Panc1 (cell line): ENCODE measurements around the gene DPYSL5. TPM values are rescaled to one million over a fixed set of nuclear protein-coding genes. Genes with fewer than 3 reads are reported as not detected.

Source experiments
- ATAC-seq: fragments of 200-7000 bp; cut with Tn5 transposase; 2 replicates; pipeline ENCODE4 v1.9.1; 2020; ENCODE audit warnings: mild to moderate bottlenecking, moderate library complexity
- BruUV-seq: library from RNA; stranded (reverse); fragments of 400-500 nt; replicated peaks from 2 replicates; lab custom pipeline; 2021; lab: Mats Ljungman, UMichigan
- CTCF ChIA-PET: fragments of 300-600 bp; sonication (Branson Sonifier 250); formaldehyde crosslinking; loops from one replicate; lab custom pipeline; 2022; ENCODE audit warnings: antibody characterized with exemption; lab: Charles Lee
- POLR2A ChIA-PET: fragments of 300-600 bp; sonication (Branson Sonifier 250); formaldehyde crosslinking; loops from one replicate; lab custom pipeline; 2022; ENCODE audit warnings: antibody characterized with exemption; lab: Charles Lee
- DNase-seq: peaks from one replicate; pipeline ENCODE4 v3.0.0-alpha.2; 2010; ENCODE audit warnings: low read depth, low spot score
- H3K27ac ChIP-seq: 2 replicates; pipeline ENCODE4 v1.5.1; 2011; ENCODE audit warnings: mild to moderate bottlenecking, low read length, inconsistent platforms
- H3K27me3 ChIP-seq: fragments of 200-500 bp; sonication (Bioruptor generic); 2 replicates; pipeline ENCODE4 v1.6.0; 2014; ENCODE audit warnings: low read length, inconsistent platforms; ENCODE audit not compliant: control insufficient read depth, insufficient read depth
- H3K36me3 ChIP-seq: fragments of 200-500 bp; sonication (Bioruptor generic); 2 replicates; pipeline ENCODE4 v1.5.1; 2014; ENCODE audit warnings: inconsistent platforms, mild to moderate bottlenecking, low read length, moderate library complexity; ENCODE audit not compliant: control insufficient read depth, insufficient read depth
- H3K4me1 ChIP-seq: 2 replicates; pipeline ENCODE4 v1.5.1; 2011; ENCODE audit warnings: inconsistent platforms, mild to moderate bottlenecking, low read length, moderate library complexity; ENCODE audit not compliant: control insufficient read depth, insufficient read depth
- H3K4me3 ChIP-seq, 2 experiments: 2 replicates each; pipeline ENCODE4 v1.5.1; 2011 to 2012; ENCODE audit warnings: low read depth in 2 of 2, low read length in 2 of 2, mild to moderate bottlenecking in 2 of 2, inconsistent platforms in 1 of 2, moderate library complexity in 1 of 2
- H3K9me3 ChIP-seq: fragments of 200-500 bp; sonication (Bioruptor generic); 2 replicates; pipeline ENCODE4 v1.5.1; 2014; ENCODE audit warnings: low read depth, mild to moderate bottlenecking, inconsistent platforms, low read length, moderate library complexity; ENCODE audit not compliant: control insufficient read depth, insufficient read depth
- POLR2AphosphoS5 ChIP-seq: IDR thresholded peaks from 2 replicates; pipeline ENCODE4 v1.6.1; 2012; ENCODE audit warnings: mild to moderate bottlenecking, low read depth, low read length, moderate library complexity
- SIN3A ChIP-seq: IDR thresholded peaks from 2 replicates; pipeline ENCODE4 v1.6.1; 2012; ENCODE audit warnings: low read depth, mild to moderate bottlenecking, low read length, moderate library complexity, borderline replicate concordance; ENCODE audit not compliant: insufficient read depth
- TCF7L2 ChIP-seq: IDR thresholded peaks from 2 replicates; pipeline ENCODE4 v1.6.1; 2011; ENCODE audit warnings: mild to moderate bottlenecking, low read depth, low read length, inconsistent platforms
- in situ Hi-C: cut with HindIII; loops from 2 replicates; pipeline ENCODE4 v1.10.0; 2016; ENCODE audit warnings: low sequenced_read_pairs, low pct_unique_long_range_greater_than_20kb
- intact Hi-C: fragments of 100-400 bp; cut with micrococcal nuclease; formaldehyde crosslinking; loops from one replicate; pipeline ENCODE4 v1.10.0; 2022; ENCODE audit not compliant: unreplicated experiment
- total RNA-seq: library from RNA; stranded (reverse); gene quantifications from one replicate; pipeline ENCODE4 v1.2.1, GENCODE V29; 2021; ENCODE audit not compliant: unreplicated experiment
- TF ChIP-seq, protein P1 (sequence below), 2 experiments: IDR thresholded peaks; 2 replicates each; pipeline ENCODE4 v1.6.1; 2011 to 2012; ENCODE audit warnings: low read depth in 2 of 2, control low read depth in 1 of 2, low read length in 1 of 2, mild to moderate bottlenecking in 1 of 2, moderate library complexity in 1 of 2; ENCODE audit not compliant: insufficient read depth in 1 of 2
- TF ChIP-seq, protein P2 (sequence below): fragments of 450-650 bp; IDR thresholded peaks from 2 replicates; pipeline ENCODE4 v1.5.1; 2017; ENCODE audit warnings: mild to moderate bottlenecking

Gene DPYSL5
- total RNA-seq, 1 experiment from 2014 or later = 0.31 TPM

DNA sequence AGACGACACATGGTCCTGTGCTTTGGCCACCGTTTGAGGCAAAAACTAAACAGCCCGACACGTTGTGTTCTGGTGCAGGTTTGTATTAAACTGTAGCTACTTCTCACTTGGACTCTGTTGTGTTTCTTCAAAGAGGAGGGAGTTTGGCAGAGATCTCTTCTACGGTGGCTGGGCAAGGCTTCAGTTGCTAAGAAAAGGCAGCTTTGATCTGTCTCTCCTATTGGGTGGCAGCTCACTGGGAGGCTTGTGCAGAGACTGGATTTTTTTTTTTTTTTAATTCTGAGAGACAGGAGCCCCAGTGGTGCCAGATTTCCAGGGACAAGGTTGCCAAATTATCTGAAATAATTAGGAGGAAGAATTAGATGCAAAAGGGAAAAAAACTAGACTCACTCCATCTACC lies 102.3 kb downstream of the DPYSL5 start:
- Histone ChIP-seq H3K36me3 (no peaks in the 10 kb centered on the region), H3K27me3 (peaks cover 12% of the 10 kb centered on the region; the same call in 1 of the 2 replicates), H3K4me3 (no peak overlapping the region), H3K9me3 (no peaks in the 10 kb centered on the region), H3K27ac (no peak overlapping the region), H3K4me1 (no peaks in the 10 kb centered on the region)
- DNase-seq = no peak
- no TSS peak for BruUV-seq
- ChIA-PET CTCF (interaction anchor here (0.6 kb wide), 1 partner anchor 11 kb away, joined by 4 read pairs; no protein-coding TSS in a partner anchor), POLR2A (no interaction called here)
- ATAC-seq = no peak
- intact Hi-C loops (no loop called here), in situ Hi-C loops (no loop called here)
- TF ChIP-seq POLR2AphosphoS5 (no peak), TCF7L2 (no peak), SIN3A (no peak)
- TF ChIP-seq, protein P1, sequence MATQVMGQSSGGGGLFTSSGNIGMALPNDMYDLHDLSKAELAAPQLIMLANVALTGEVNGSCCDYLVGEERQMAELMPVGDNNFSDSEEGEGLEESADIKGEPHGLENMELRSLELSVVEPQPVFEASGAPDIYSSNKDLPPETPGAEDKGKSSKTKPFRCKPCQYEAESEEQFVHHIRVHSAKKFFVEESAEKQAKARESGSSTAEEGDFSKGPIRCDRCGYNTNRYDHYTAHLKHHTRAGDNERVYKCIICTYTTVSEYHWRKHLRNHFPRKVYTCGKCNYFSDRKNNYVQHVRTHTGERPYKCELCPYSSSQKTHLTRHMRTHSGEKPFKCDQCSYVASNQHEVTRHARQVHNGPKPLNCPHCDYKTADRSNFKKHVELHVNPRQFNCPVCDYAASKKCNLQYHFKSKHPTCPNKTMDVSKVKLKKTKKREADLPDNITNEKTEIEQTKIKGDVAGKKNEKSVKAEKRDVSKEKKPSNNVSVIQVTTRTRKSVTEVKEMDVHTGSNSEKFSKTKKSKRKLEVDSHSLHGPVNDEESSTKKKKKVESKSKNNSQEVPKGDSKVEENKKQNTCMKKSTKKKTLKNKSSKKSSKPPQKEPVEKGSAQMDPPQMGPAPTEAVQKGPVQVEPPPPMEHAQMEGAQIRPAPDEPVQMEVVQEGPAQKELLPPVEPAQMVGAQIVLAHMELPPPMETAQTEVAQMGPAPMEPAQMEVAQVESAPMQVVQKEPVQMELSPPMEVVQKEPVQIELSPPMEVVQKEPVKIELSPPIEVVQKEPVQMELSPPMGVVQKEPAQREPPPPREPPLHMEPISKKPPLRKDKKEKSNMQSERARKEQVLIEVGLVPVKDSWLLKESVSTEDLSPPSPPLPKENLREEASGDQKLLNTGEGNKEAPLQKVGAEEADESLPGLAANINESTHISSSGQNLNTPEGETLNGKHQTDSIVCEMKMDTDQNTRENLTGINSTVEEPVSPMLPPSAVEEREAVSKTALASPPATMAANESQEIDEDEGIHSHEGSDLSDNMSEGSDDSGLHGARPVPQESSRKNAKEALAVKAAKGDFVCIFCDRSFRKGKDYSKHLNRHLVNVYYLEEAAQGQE (IDR thresholded peaks at IDR 0.05; ENCODE audit: insufficient read depth in 1 of 2, low read depth in 2 of 2, low read length in 1 of 2) = no peak
- TF ChIP-seq, protein P2, sequence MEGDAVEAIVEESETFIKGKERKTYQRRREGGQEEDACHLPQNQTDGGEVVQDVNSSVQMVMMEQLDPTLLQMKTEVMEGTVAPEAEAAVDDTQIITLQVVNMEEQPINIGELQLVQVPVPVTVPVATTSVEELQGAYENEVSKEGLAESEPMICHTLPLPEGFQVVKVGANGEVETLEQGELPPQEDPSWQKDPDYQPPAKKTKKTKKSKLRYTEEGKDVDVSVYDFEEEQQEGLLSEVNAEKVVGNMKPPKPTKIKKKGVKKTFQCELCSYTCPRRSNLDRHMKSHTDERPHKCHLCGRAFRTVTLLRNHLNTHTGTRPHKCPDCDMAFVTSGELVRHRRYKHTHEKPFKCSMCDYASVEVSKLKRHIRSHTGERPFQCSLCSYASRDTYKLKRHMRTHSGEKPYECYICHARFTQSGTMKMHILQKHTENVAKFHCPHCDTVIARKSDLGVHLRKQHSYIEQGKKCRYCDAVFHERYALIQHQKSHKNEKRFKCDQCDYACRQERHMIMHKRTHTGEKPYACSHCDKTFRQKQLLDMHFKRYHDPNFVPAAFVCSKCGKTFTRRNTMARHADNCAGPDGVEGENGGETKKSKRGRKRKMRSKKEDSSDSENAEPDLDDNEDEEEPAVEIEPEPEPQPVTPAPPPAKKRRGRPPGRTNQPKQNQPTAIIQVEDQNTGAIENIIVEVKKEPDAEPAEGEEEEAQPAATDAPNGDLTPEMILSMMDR = no peak

DNA sequence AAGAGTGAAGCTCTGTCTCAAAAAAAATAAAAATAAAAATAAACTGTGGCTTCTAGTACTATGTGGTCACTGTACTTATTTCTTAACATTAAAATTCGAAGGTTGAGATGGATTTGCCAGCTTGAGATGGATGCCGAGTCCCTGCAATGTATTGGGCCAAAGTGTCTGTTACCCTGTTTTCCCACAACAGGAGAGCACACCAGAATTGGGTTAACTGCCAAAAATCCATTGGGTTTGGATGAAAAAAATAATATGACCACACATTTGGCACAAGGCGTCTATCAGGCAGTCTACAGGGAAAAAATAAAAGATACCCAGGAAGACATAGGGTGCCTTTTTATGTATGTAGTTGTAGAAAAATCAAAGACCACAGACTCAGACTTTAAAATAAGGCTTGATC lies 103.3 kb downstream of the DPYSL5 start:
- Histone ChIP-seq H3K4me1 (no peaks in the 10 kb centered on the region), H3K36me3 (no peaks in the 10 kb centered on the region), H3K4me3 (no peak overlapping the region), H3K9me3 (no peaks in the 10 kb centered on the region), H3K27me3 (peaks cover 17% of the 10 kb centered on the region; the same call in 1 of the 2 replicates), H3K27ac (no peak overlapping the region)
- CTCF ChIA-PET = no interaction called here
- in situ Hi-C loops = no loop called here
- intact Hi-C loops = no loop called here
- ATAC-seq (no peak), DNase-seq (no peak)
- BruUV-seq = no TSS peak
- TF ChIP-seq, protein P1 (IDR thresholded peaks at IDR 0.05; ENCODE audit: insufficient read depth in 1 of 2, low read depth in 2 of 2, low read length in 1 of 2) = no peak
- TF ChIP-seq TCF7L2 = no peak
- TF ChIP-seq SIN3A = no peak
- no peak for TF ChIP-seq POLR2AphosphoS5
- POLR2A ChIA-PET = no interaction called here
